HG03354 (cell line): ENCODE measurements around the gene A4GALT.
"Not testable (repeated sequence)": the region's sequence is repeated elsewhere in the genome, so short reads cannot be mapped to it uniquely, and the experiment has no call there.

ENCODE experiments used
- ATAC-seq: cut with Tn5 transposase; IDR thresholded peaks from one replicate; pipeline ENCODE4 v1.9.1; 2021; ENCODE audit warnings: mild to moderate bottlenecking; ENCODE audit not compliant: unreplicated experiment, poor library complexity, severe bottlenecking

The A4GALT gene

GRCh38 chr22:42686756-42687491, 33.7 kb downstream of the A4GALT start:
- ATAC-seq: no peak

- no peak for ATAC-seq
Observed at GRCh38 chr22:42685941-42686653, 34.6 kb downstream of the A4GALT start.

DNA sequence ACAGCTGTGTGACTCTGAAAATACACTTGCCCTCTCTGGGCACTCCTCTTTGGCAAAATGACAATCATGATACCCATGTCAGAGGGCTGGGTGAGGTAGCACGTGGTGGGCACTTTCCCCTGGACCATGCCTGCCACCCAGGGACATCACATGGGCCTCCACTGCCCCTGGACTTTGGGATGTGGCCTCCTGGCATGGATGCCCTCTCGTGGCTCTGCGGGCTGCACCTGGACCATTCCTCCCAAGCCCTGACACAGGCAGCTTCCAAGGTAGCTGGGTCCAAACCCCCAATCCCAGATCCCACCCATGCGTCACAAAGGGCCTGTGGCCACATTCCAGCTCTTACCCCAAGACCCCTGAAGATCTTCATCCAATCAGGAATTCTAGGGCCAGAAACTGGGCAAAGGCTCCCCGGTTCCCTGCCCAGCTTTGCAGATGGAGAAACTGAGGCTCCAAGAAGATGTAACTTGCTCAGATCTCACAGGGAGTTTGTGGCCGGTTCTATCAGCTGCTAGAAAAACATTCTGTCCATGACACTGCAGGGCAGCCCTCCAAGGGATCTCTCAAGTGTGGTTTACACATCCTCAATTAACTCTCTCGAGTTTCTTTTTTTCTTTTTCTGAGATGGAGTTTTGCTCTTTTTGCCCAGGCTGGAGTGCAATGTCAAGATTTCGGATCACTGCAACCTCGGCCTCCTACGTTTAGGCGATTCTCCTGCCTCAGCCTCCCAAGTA, 36.0 kb downstream of the A4GALT start:
- no peak for ATAC-seq

GRCh38 chr22:42683578-42684283, 36.9 kb downstream of the A4GALT start:
- no peak for ATAC-seq

- ATAC-seq: no peak
Observed at GRCh38 chr22:42682113-42682851, 38.4 kb downstream of the A4GALT start.

GRCh38 chr22:42680648-42681047, 40.0 kb downstream of the A4GALT start:
- ATAC-seq: no peak

- no peak for ATAC-seq
Observed at GRCh38 chr22:42679691-42680090, 41.0 kb downstream of the A4GALT start.

- ATAC-seq: no peak
Observed at GRCh38 chr22:42678894-42679293, 41.8 kb downstream of the A4GALT start.

GRCh38 chr22:42677936-42678335, 42.7 kb downstream of the A4GALT start:
- ATAC-seq: not testable (repeated sequence)

- ATAC-seq: no peak
Observed at GRCh38 chr22:42676059-42676607, 44.5 kb downstream of the A4GALT start.

DNA sequence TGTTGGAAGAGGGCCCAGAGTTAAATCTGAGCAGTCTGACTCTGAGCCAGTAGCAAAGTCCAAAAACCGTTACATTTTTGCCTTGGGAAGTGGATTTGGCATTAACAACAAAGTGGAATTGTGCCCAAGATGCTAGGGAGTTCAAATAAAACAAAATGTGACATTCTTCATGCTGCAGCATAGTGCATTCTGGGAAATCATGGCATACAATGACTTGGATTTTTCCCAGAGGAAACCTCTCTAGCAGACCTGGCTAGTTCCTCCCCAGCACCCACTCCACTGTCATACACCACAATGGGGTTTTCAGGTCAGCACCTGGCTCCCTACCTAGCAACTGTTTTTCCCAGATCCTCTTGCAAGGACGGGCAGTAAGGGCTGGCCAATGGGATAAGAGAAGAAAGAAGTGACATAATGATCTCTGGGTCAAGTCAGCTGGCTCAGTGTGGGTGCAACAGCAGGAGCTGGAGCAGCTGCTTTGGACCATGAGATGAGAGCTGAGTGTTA, 46.7 kb downstream of the A4GALT start:
- ATAC-seq: no peak

DNA sequence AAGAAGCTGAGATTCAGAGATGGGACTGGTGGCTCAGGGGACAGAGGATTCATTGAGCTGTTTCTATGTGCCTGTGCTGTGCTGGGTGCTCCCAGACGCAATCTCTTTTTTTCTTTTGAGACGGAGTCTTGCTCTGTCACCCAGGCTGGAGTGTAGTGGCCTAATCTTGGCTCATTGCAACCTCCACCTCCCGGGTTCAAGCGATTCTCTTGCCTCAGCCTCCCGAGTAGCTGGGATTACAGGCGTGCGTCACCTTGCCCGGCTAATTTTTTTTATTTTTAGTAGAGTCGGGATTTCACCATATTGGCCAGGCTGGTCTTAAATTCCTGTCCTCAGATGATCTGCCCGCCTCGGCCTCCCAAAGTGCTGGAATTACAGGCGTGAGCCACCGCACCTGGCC, 47.6 kb downstream of the A4GALT start:
- ATAC-seq: not testable (repeated sequence)

GRCh38 chr22:42670921-42671709, 49.6 kb downstream of the A4GALT start:
- ATAC-seq: no peak

GRCh38 chr22:42670046-42670445, 50.6 kb downstream of the A4GALT start:
- ATAC-seq: no peak

DNA sequence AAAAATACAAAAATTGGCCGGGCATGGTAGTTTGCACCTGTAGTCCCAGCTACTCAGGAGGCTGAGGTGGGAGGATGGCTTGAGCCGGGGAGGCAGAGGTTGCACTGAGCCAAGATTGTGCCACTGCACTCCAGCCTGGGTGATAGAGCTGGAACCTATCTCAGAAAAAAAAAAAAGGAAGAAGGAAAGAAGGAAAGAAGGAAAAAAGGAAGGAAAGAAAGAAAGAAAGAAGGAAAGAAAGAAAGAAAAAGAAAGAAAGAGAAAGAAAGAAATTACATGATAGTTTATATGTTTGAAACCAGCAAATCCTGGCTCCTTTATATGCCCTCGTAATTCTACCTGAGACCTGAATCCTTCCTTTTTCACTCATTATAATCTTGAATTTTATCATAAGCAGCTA, 54.3 kb downstream of the A4GALT start:
- not testable (repeated sequence) for ATAC-seq

GRCh38 chr22:42664976-42665831, 55.5 kb downstream of the A4GALT start:
- ATAC-seq: no peak
